Globus pallidus (tissue), 1 donor: ENCODE measurements around the gene LTB.

Source experiments
- DNase-seq: peaks from one replicate; pipeline ENCODE4 v3.0.0-alpha.2; 2015; ENCODE audit warnings: low spot score

Gene LTB

GRCh38 chr6:31575335-31575901 is 6.8 kb downstream of the LTB start, which contains the start of gene TNF:
TSS of gene TNF (plus strand) at chr6:31575565. CDS start at chr6:31575742, 177 bp downstream.
- DNase-seq: peak; percentile 50

- DNase-seq: no peak
These were observed 7.8 kb downstream of the LTB start for GRCh38 chr6:31574106-31575061.

- DNase-seq: no peak
These were observed 8.8 kb downstream of the LTB start for GRCh38 chr6:31573239-31574105.

- DNase-seq: no peak
These were observed 9.9 kb downstream of the LTB start, which contains the start of gene LTA for GRCh38 chr6:31572041-31572911. TSS of gene LTA (plus strand) at chr6:31572289. CDS start at chr6:31572743, 454 bp downstream.

- DNase-seq: no peak
These were observed 12.2 kb downstream of the LTB start for GRCh38 chr6:31569861-31570536.

GRCh38 chr6:31568537-31568961 is 13.7 kb downstream of the LTB start:
- DNase-seq: peak; percentile 16

GRCh38 chr6:31567531-31568370 is 14.5 kb downstream of the LTB start:
- no peak for DNase-seq

GRCh38 chr6:31560697-31561058 is 21.5 kb downstream of the LTB start:
- no peak for DNase-seq

GRCh38 chr6:31559958-31560696 is 22.1 kb downstream of the LTB start:
- DNase-seq: peak; percentile 57

- DNase-seq: no peak
These were observed 22.6 kb downstream of the LTB start for GRCh38 chr6:31559606-31559957.

GRCh38 chr6:31558631-31559500 is 23.4 kb downstream of the LTB start:
- peak; percentile 41 for DNase-seq

- no peak for DNase-seq
These were observed 24.0 kb downstream of the LTB start for GRCh38 chr6:31558318-31558625.

- DNase-seq: no peak
These were observed 24.5 kb downstream of the LTB start for GRCh38 chr6:31557443-31558317.

- DNase-seq: no peak
These were observed 25.9 kb downstream of the LTB start for GRCh38 chr6:31556307-31556706.

- DNase-seq: peak; percentile 36
These were observed 30.9 kb downstream of the LTB start for GRCh38 chr6:31551371-31551770.

- DNase-seq: no peak
These were observed 33.7 kb downstream of the LTB start for GRCh38 chr6:31548544-31548873.
